WERI-Rb-1 (cell line): ENCODE data around the gene ZC3HAV1L.

Source experiments
- DNase-seq: peaks from one replicate; pipeline ENCODE4 v3.0.0-alpha.2; 2020
- H3K27ac ChIP-seq: fragments of 250-450 bp; sonication (Bioruptor Pico); 2 replicates; pipeline ENCODE4 v1.5.1; 2020; ENCODE audit warnings: mild to moderate bottlenecking, moderate library complexity
- H3K27me3 ChIP-seq: fragments of 250-450 bp; sonication (Bioruptor Pico); 2 replicates; pipeline ENCODE4 v1.5.1; 2021; ENCODE audit warnings: mild to moderate bottlenecking, low read depth, moderate library complexity; ENCODE audit not compliant: insufficient read depth, severe bottlenecking
- H3K36me3 ChIP-seq: fragments of 250-450 bp; sonication (Bioruptor Pico); 2 replicates; pipeline ENCODE4 v1.5.1; 2020; ENCODE audit warnings: mild to moderate bottlenecking, moderate library complexity
- H3K4me3 ChIP-seq: 2 replicates; pipeline ENCODE4 v1.5.1; 2011; ENCODE audit warnings: low read depth, mild to moderate bottlenecking, control low read depth, low read length
- H3K9me3 ChIP-seq: fragments of 250-450 bp; sonication (Bioruptor Pico); 2 replicates; pipeline ENCODE4 v1.5.1; 2021; ENCODE audit warnings: mild to moderate bottlenecking, moderate library complexity; ENCODE audit not compliant: severe bottlenecking
- CTCF ChIP-seq: IDR thresholded peaks from 2 replicates; pipeline ENCODE4 v1.5.1; 2011; ENCODE audit warnings: low read depth, mild to moderate bottlenecking, control low read depth, inconsistent platforms, low read length

ZC3HAV1L gene

DNA sequence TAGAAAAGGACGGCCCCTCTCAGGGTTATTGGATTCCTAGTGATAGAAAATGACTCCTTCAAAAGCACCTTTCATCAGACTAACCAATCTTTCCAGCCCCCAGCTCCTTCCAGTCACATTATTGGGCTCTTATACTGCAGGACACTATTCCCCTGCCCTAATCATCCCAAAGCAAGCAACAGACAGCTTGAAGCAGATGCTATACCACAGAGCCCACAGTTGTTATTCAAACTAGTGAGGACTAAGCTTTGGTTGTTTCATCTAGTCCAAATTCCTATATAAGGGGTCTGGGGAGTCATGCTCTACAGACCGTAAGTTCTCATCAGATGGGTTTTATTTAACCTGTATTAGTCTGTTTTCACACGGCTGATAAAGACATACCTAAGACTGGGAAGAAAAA, 24.5 kb downstream of the ZC3HAV1L start:
- H3K27ac ChIP-seq = no peak overlapping the region
- H3K36me3 ChIP-seq = no peaks in the 10 kb centered on the region
- no peaks in the 10 kb centered on the region for H3K9me3 ChIP-seq
- DNase-seq = no peak
- no peak for TF ChIP-seq CTCF
- H3K27me3 ChIP-seq = no peaks in the 10 kb centered on the region
- no peak overlapping the region for H3K4me3 ChIP-seq

GRCh38 chr7:139004321-139005090, 31.3 kb downstream of the ZC3HAV1L start:
- TF ChIP-seq CTCF = no peak
- no peaks in the 10 kb centered on the region for H3K27me3 ChIP-seq
- no peak for DNase-seq
- H3K9me3 ChIP-seq = no peaks in the 10 kb centered on the region
- H3K4me3 ChIP-seq = no peak overlapping the region
- no peak overlapping the region for H3K27ac ChIP-seq
- no peaks in the 10 kb centered on the region for H3K36me3 ChIP-seq

GRCh38 chr7:138999414-138999813, 36.4 kb downstream of the ZC3HAV1L start:
- DNase-seq = no peak
- H3K27ac ChIP-seq = no peak overlapping the region
- no peak for TF ChIP-seq CTCF
- no peaks in the 10 kb centered on the region for H3K36me3 ChIP-seq
- no peaks in the 10 kb centered on the region for H3K27me3 ChIP-seq
- no peak overlapping the region for H3K4me3 ChIP-seq
- no peaks in the 10 kb centered on the region for H3K9me3 ChIP-seq

GRCh38 chr7:138992052-138992531, 43.8 kb downstream of the ZC3HAV1L start:
- DNase-seq = no peak
- no peaks in the 10 kb centered on the region for H3K36me3 ChIP-seq
- H3K27ac ChIP-seq = no peak overlapping the region
- H3K4me3 ChIP-seq = no peak overlapping the region
- no peak for TF ChIP-seq CTCF
- peaks cover 7% of the 10 kb centered on the region for H3K9me3 ChIP-seq
- H3K27me3 ChIP-seq = no peaks in the 10 kb centered on the region

DNA sequence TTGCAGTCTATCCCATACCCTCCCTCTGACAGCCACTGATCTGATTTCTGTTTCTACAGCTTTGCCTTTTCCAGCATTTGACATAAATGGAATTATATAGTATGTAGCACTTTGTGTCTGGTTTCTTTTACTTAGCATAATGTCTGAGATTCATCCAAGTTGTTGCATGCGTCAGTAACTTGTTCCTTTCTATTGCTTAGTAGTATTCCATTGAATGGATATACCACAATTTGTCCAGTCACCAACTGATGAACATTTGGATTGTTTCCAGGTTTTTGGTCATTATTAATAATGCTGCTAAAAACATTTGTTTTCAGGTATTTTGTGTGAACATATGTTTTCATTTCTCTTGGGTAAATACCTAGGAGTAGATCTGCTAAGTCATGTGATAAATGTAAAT, 48.2 kb downstream of the ZC3HAV1L start:
- DNase-seq = no peak
- no peak overlapping the region for H3K27ac ChIP-seq
- peaks cover 7% of the 10 kb centered on the region for H3K9me3 ChIP-seq
- H3K36me3 ChIP-seq = no peaks in the 10 kb centered on the region
- H3K4me3 ChIP-seq = no peak overlapping the region
- H3K27me3 ChIP-seq = no peaks in the 10 kb centered on the region
- TF ChIP-seq CTCF = no peak

- Histone ChIP-seq H3K27ac (peak overlapping the region; percentile 81), H3K4me3 (peak overlapping the region; percentile 71), H3K9me3 (no peaks in the 10 kb centered on the region), H3K27me3 (no peaks in the 10 kb centered on the region), H3K36me3 (no peaks in the 10 kb centered on the region)
- DNase-seq = no peak
- TF ChIP-seq CTCF = no peak
Measured at GRCh38 chr7:138982204-138982623, 53.6 kb downstream of the ZC3HAV1L start.
